GM19438 (cell line): ENCODE results near the gene RNF187.
"Not testable (repeated sequence)": the region's sequence is repeated elsewhere in the genome, so short reads cannot be mapped to it uniquely, and the experiment has no call there.

Source experiments
- ATAC-seq: cut with Tn5 transposase; IDR thresholded peaks from one replicate; pipeline ENCODE4 v1.9.1; 2021; ENCODE audit warnings: low read depth; ENCODE audit not compliant: unreplicated experiment

The RNF187 gene

DNA sequence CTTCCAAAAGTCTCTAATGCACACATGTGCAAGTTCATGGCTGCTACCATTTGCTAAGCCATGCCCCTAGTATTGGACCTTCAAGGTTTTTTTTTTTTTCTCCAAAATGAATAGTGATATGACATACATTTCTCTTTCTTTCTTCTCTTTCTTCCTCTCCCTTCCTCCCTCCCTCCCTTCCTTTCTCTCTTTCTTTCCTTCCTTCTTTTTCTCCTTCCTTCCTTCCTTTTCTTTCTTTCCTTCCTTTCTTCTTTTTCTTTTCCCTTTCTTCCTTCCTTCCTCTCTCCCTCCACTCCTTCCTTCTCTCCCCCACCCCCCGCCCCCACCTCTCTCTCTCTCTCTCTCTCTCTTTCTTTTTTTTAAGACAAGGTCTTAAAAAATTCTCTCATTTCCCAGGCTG lies 3.4 kb upstream of the RNF187 start:
- no peak for ATAC-seq

DNA sequence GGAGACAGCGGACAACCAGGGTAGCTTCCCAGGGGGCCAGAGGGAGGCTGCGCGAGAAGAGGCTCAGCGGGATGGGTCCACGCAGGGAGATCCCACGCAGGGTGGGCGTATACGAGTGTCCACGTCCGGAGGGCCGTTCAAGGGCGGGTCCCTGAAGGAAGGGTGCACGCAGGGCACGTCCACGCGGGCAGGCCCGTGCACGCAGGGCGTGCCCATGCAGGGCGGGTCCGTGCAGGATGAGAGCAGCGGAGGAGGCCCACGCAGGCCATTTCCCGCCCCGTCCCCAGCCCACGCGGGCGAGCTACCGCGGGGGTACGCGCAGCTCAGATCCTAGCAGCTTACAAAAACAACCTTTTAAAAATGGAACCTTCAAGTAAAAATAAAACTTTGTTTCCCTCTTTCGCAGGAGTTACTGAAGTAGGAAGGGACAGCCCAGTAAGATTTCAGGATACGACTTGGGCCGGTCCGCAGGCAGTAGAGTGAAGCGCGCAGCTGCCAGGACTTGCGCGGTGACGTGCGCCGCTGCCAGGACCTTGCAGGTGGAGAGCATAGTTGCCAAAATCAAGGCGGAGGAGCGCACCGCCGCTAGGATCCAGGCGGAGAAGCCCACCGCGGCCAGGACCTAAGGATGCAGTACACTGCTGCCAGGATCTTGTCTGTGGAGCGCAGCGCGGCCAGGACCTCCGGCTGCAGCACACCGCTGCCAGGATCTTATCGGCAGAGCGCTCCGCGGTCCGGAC lies 416 bp upstream of the RNF187 start:
- peak; percentile 59 for ATAC-seq

DNA sequence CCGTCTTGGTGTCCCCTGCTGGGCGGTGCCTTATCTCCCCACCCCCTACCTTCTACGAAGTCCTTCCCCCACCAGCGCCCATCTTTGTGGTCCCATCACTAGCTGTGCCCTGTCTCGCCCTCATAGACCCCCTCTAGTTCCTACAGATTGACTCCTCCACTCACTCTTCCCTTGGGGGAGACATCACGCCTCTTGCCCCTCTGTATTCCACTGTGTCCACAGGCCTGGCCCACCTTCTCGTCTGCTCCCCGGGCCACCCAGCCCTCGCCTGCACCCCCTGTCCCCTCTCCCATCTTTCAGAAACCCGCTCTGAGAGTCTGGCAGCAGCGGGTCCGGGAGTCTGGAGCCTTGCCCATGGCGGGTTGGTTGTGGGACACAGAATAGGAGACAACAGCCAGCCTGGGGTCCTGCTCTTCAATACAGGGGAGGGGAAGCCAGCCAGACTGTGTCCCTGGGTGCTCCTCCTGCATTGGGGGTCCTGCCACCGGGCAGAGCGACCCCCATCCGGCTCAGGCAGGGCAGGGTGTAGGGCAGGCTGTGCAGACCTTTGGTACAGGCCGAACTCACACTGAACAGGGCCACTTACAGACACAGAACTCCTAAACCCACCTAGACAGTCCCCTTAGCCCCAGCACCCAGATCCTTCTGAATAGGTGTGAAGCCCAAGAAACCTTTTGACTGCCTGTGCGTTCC lies 1.1 kb downstream of the RNF187 start:
- no peak for ATAC-seq

DNA sequence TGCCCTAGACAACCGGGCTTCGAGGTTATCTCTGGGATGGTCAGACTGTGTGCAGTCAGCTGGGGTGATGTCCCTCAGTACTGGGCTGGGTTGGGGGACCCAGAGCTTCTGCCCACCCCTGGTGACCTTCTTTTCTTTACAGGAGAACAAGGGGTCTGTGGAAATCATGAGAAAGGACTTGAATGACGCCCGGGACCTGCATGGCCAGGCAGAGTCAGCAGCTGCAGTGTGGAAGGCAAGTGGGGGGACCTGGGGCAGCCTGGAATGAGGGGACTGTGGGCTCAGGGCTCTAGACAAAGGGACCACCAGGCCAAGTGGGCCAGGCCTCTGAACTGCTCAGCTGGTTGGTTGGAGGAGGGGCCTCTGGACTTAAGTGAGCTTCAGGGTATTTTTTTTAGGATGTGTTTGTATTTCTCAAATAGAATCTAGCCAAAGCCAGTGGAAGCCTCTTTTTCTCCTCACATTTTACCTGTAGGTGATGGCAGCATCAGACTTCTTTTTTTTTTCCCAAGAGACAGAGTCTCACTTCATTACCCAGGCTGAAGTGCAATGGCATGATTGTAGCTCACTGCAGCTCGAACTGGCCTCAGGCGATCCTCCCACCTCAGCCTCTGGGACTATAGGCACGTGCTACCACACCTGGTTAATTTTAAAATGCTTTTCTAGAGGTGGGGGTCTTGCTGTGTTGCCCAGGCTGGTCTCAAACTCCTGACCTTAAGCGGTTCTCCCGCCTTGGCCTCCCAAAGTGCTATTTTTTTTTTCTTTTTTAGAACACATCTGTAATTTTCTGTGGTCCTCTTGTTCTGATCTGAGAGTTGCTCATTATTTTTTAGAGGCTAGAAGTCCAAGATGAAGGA lies 1.9 kb downstream of the RNF187 start:
- no peak for ATAC-seq

DNA sequence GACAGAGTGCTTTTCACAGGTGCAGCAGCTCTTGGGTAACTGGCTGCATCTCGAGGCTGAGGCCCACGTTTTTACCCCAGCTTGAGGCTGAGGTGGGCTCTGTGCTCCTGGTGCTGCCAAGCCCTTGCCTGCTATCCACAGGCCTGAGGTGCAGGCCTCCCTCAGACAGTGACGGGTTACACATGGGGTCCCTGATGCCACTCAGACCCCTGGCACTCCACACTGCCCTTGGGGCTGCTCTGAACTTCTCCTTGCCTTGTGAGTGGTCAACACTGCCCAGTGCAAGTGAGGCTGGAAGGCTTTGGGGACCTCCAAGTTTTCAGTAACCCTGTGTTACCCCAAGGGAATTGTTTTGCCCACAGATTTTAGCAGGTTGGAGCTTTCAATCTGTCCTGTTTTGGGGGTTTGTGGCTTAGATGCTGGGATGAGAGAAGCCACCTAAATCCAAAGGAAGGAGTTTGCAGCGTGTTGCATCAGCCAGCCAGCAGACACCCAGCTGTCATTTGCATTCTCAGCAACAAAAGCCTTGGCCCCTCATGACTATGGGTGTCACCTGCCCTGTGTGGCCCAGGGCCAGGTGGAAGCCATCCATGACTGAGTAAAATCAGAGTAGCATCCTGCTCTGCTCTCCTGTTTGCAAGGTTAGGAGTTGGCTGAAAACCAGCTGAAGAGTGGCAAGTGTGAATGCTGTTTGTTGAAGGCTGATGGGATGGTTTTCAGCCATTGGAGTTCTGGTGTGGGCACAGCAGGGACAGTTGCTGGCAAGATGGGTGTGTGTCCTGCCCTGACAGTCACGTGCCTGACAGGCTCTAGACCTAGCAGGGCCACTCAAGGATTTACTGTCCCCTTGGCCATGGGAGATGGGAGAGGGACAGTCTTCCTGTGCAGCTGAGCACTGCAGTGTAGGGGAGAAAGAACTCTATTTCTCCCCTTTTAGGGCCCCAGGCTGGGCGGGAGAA lies 3.2 kb downstream of the RNF187 start:
- ATAC-seq = no peak

DNA sequence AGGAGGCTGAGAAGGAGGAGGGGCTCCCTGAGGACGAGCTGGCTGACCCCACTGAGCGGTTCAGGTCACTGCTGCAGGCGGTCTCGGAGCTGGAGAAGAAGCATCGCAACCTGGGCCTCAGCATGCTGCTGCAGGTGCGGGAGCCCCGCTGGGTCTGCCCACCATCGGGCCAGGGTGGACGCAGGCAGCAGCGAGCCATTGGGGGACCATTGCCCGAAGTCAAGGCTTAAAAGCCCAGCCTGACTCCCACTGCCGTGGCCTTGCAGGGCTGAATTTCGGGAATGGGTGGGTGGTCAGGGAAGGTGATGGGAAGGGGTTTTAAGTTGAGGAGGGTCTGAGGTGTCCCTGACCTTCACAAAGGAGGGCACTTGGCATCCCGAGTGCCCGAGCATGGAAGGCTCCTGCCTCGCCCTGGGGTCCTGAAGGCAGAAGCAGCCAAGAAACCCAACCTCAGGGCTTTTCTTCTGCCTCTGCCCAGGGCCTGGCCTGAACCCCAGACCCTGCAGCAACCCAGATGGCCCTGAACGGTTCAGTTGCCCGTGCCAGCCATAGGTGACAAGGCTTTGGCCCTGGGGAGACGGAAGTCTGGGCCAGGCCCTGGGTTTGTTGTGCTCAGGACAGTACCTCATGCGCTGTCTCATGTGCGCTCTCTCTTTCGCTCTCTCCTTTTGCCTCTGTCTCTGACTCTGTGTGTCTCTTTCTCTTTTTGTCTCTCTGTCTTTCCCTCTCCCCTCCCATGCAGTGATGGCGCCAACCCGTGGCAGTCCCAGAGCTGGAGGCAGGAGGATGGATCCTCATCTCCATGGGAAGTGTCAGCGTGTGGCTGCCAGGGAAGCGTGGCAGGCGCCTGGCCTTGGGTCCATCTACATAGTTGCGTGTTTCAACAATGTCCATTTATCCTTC lies 6.2 kb downstream of the RNF187 start:
- no peak for ATAC-seq

DNA sequence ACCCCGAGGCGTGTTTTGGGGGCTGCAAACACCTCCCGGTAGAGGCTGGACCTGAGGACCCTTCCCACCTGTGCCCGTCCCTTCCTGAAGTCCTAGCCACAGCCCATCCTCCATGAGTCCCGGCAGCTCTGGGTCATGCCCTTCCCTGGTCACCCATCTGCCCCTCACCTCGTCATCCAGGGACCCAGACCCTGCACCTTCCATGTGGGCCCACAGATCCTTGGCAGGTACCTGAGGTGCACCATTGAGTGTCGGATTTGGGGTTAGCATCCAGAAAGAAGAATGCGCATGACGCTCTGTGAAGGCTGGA lies 6.8 kb downstream of the RNF187 start:
- ATAC-seq = no peak

DNA sequence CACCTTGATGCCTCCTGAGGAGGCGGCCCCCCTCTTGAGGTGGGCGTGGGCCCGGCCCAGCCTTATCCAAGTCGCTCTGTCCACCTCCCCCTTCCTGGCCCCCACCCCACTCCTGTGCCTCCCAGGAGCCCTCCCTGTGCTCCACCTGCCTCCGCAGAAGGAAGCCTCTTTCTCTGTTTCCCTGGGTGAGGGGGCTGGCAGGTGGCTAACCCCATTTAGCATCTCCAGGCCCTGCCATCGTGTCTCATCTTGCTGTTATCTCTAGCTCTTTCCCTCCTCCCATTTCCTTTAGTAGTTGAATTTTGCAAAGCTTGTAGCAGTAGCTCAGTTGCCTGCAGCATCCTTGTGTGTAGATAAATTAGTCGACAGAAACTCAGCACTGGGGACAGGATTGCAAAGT lies 7.2 kb downstream of the RNF187 start:
- no peak for ATAC-seq

DNA sequence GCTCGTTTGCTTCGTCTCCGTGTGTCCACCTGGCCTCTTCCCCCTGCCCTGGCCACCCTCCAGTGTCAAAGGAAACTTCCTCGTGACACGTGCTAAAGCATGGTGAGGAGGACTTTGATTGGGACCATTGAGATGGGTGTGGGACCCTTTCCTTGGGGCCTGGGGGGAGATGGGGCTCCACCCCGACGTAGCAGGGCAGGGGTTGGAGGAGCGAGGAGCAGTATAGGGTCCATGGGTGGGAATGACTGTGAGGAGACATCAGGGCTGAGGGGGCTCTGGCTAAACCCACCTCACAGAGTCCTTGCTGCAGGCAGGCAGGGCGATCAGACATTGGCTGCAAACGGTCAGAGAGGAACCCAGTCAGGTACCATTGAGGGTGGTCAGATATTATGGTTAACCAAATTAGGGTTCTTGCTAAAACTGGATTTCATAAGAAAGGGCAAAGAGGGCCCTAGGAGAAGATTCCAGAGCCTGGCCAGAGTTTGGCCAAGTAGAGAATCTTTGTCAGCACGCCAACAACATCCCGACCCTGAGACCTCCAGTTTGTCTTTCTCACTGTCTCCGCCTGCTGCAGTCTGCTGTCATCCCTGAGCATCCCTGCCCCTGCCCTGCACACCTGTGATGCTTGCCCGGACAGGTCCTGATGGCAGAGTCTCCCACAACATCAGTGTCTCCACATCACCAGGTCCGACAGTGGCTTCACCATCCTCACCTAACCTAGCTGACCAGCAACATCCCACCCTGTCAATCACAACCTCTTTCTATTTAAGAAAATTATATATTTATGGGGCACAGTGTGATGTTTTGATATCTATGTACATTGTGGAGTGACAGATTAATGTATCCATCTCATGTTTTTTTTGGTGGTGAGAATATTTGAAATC lies 8.0 kb downstream of the RNF187 start:
- no peak for ATAC-seq

DNA sequence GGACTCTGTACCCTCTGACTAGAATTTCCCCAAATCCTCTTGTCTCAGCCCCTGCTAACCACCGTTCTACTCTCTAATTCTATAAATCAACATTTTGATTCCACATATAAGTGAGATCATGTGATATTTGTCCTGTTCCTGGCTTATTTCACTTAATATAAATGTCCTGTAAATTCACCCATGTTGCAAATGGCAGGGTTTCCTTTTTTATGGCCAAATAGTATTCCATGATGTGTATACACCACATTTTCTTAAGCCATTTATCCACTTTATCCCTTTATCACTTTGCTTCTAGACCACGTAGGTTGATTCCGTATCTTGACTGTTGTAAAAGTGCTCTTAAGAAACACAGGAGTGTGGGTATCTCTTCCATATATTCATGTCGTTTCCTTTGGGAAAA lies 8.9 kb downstream of the RNF187 start:
- ATAC-seq = no peak

DNA sequence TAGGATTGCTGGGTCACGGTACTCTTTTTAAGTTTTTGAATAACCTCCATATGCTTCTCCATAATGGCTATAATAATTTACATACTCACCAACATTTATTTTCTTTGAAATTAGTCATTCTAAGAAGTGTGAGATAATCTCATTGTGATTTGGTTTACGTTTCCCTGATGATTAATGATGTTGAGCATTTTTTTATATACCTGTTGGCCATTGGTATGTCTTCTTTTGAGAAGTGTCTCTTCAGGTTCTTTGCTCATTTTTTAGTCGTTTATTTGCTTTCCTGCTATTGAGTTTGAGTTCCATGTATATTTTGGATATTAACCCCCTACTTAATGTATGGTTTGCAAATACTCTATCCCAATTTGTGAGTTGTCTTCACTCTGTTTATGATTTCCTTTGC lies 9.3 kb downstream of the RNF187 start:
- no peak for ATAC-seq

DNA sequence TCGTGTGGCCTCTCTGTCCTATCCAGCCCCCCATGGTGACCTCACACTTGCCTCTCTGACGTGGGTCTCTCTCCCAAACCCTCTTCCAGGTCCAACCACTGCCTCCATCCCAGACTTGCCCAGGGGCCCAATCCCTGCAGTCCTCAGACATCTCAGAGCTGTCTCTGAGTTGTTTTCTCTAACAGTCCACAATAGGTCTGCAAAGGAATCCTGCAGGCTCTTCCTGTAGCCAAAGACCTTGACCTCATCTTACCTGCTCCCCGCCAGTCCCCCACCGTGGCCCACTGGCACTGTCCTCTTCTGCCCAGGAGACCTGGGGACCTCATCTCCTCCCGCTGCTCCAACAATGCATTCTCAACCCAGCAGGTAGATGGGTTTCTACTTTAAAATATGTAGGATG lies 10.0 kb downstream of the RNF187 start:
- no peak for ATAC-seq

DNA sequence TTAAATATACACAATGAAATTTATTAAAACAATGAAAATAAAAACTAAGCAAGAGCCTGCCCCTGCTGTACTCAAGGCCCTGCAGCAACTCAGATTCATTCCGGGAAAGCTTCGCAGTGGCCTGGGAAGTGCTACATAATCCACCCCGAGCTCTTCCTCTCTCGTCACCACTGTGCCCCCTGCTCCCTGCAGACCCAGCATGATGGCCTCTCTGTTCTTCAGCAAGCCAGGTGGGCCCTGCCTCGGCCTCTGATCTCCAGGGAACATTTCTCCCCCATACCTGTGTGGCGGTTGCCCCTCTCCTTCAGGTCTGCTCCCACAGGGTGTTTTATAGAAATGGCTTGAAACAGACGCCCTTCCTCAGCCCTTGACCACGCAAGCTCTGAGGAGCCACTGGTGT lies 10.6 kb downstream of the RNF187 start:
- no peak for ATAC-seq

DNA sequence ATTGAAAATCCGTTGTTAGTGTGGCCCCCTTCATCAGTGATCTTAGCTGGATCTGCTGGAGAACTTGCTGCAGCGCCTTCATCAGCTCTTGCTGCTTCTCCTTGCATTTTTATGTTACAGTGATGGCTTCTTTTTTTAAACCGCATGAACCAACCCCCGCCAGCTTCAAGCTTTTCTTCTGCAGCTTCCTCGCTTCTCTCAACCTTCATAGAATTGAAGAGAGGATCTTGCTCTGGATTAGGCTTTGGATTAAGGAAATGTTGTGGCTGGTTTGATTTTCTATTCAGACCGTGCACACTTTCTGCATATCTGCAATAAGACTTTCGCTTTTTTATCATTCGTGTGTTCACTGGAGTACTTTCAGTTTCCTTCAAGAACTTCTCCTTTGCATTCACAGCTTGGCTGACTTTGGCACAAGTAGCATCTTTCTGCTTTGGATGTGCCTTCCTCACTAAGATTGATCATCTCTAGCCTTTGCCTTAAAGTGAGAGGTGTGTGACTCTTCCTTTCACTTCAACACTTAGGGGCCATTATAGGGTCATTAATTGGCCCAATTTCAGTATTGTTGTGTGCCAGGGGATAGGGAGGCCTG lies 13.1 kb downstream of the RNF187 start:
- ATAC-seq = no peak

DNA sequence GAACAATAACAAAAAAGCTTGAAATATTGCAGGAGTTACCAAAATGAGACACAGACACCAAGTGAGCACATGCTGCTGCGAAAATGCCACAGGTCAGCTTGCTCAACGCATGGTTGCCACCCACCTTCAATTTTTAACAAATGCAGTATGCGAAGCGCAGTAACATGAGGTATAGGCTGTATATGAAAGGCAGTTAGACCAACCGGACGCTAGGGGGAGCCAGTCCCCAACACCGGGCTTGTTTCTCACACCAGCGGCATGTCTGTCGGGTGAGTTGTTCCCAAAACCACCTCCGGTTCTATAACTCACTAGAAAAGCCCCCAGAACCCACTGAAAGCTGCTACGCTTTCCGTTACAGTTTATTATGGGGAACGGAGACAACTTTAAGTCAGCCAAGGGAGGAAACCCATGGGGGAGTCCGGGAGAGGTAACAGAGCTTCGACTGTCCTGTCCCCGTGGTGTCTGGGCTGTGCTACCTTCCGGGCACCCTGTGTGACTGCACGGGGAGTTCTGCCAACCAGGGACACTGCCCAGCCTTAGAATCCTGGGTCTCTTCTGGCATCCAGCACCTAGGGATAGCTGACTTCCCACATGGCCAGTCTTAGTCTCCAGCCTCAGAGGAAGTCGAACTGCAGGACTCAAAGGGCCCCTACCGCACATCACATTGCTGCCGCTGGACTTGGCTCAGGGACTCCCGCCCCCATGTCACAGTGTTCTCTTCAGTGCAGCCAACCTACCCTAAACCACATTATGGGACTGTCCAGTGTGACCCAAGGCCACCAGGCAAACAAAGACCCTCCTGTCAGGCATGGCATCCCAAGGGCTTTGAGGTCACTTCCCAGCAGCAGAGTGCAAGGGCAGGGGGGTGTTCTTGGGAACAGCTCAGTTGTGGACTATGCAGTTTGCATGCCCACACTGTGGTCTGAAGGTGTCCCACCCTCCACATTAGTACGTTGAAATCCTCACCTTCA lies 14.0 kb downstream of the RNF187 start:
- peak; percentile 92 for ATAC-seq

DNA sequence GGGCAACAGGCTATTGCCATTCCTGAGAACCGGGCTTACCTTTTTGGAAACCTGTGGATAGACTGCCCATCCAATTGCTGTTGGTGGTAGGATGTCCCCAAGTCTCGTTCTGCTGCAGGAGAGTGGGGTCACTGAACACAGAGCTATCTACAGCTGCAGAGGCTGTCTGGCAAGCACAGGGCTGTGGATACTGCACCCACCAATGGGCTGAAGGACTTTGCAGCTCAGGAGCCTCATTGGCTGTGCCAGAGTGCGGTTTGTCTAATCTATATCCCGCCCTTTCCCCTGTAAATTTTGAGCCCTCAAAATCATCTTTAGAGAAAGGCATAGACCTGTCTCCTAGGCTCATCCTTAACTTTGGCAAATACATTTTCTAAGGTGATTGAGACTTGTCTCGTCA lies 15.3 kb downstream of the RNF187 start:
- ATAC-seq = no peak

DNA sequence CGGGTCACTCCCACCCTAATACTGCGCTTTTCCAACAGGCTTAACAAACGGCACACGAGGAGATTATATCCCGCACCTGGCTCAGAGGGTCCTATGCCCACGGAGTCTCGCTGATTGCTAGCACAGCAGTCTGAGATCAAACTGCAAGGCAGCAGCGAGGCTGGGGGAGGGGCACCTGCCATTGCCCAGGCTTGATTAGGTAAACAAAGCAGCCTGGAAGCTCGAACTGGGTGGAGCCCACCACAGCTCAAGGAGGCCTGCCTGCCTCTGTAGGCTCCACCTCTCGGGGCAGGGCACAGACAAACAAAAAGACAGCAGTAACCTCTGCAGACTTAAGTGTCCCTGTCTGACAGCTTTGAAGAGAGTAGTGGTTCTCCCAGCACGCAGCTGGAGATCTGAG lies 18.8 kb downstream of the RNF187 start:
- ATAC-seq = not testable (repeated sequence)
